Cardiac muscle cell (in vitro differentiated cells and primary cell): ENCODE results near the gene PCDHB14. TPM values are rescaled to one million over a fixed set of nuclear protein-coding genes. Genes with fewer than 3 reads are reported as not detected.

Experiments used
- DNase-seq, 2 donors: peaks; one replicate each; pipeline versions ENCODE4 v3.0.0 to v3.0.0-alpha.2; 2010 to 2017; ENCODE audit warnings: low read depth in 1 of 2, low spot score in 1 of 2
- H3K27ac ChIP-seq: fragments of 200-600 bp; sonication (generic); 2 replicates; pipeline ENCODE4 v1.5.1; 2016
- H3K27me3 ChIP-seq: fragments of 200-600 bp; sonication (generic); 2 replicates; pipeline ENCODE4 v1.6.0; 2016; ENCODE audit warnings: control low read depth
- H3K36me3 ChIP-seq: fragments of 200-600 bp; sonication (generic); 2 replicates; pipeline ENCODE4 v1.5.1; 2016; ENCODE audit warnings: control low read depth
- H3K4me1 ChIP-seq: fragments of 200-600 bp; sonication (generic); 2 replicates; pipeline ENCODE4 v1.8.1; 2017; ENCODE audit warnings: low read depth, mild to moderate bottlenecking, mixed run types
- H3K4me3 ChIP-seq: fragments of 200-600 bp; sonication (generic); 2 replicates; pipeline ENCODE4 v1.5.1; 2016; ENCODE audit warnings: mild to moderate bottlenecking
- H3K9me3 ChIP-seq: fragments of 200-600 bp; sonication (generic); 2 replicates; pipeline ENCODE4 v1.5.1; 2017; ENCODE audit warnings: low read depth, mild to moderate bottlenecking, control low read depth
- polyA plus RNA-seq: library from polyadenylated mRNA; unstranded; fragments of >200 nt; fragmentation: Nextera tagmentation; extraction: Ambion mirVana; gene quantifications from 2 replicates; pipeline ENCODE4 v1.2.1, GENCODE V29; 2016
- total RNA-seq: library from RNA; depleted of rRNA; stranded (reverse); fragments of >200 nt; gene quantifications from 2 replicates; pipeline ENCODE4 v1.2.3, GENCODE V29; 2016
- TF ChIP-seq, protein P1 (sequence below): IDR thresholded peaks from 2 replicates; pipeline ENCODE4 v1.5.1; 2012; ENCODE audit warnings: low read depth, mild to moderate bottlenecking, low read length

Gene PCDHB14
- total and polyA plus RNA-seq, 2 experiments from 2014 or later, result 11.8 to 17.3 TPM

DNA sequence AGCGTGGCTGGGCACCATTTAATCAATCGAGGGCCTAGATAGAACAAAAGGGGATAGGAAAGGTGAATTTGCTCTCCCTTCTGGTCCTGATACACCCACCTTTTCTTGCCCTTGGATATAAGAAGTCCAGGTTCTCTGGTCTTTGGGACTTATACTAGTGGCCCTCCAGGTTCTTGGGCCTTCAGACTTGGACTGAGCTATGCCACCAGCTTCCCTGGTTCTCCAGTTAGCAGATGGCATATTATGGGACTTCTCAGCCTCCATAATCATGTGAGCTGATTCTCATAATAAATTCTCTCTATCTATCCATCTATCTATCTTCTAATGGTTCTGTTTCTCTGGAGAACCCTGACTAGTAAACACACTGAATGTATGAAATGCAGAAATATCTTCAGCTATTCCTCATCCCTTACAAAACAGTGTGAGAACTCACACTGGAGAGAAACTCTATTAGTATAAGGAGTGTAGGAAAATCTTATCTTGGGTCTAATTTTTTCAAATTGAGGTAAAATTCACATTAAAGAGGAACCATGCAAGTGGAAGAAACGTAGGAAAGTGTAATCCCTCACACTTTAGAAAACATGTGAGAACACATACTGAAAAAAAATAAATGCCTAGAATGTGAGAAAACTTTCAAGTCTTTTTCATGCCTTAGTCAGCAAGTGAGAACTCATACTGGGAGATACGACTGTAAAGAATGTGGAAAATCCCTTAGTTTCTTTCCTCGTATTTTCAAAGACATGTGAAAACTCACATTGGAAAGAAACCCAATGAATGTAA lies 37.5 kb downstream of the PCDHB14 start:
- no peaks in the 10 kb centered on the region for H3K36me3 ChIP-seq
- TF ChIP-seq, protein P1, sequence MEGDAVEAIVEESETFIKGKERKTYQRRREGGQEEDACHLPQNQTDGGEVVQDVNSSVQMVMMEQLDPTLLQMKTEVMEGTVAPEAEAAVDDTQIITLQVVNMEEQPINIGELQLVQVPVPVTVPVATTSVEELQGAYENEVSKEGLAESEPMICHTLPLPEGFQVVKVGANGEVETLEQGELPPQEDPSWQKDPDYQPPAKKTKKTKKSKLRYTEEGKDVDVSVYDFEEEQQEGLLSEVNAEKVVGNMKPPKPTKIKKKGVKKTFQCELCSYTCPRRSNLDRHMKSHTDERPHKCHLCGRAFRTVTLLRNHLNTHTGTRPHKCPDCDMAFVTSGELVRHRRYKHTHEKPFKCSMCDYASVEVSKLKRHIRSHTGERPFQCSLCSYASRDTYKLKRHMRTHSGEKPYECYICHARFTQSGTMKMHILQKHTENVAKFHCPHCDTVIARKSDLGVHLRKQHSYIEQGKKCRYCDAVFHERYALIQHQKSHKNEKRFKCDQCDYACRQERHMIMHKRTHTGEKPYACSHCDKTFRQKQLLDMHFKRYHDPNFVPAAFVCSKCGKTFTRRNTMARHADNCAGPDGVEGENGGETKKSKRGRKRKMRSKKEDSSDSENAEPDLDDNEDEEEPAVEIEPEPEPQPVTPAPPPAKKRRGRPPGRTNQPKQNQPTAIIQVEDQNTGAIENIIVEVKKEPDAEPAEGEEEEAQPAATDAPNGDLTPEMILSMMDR, result no peak
- peak; percentile 3 for DNase-seq
- no peaks in the 10 kb centered on the region for H3K27me3 ChIP-seq
- no peaks in the 10 kb centered on the region for H3K4me1 ChIP-seq
- H3K27ac ChIP-seq, result no peak overlapping the region
- H3K9me3 ChIP-seq, result peaks cover 10% of the 10 kb centered on the region
- H3K4me3 ChIP-seq, result no peak overlapping the region

DNA sequence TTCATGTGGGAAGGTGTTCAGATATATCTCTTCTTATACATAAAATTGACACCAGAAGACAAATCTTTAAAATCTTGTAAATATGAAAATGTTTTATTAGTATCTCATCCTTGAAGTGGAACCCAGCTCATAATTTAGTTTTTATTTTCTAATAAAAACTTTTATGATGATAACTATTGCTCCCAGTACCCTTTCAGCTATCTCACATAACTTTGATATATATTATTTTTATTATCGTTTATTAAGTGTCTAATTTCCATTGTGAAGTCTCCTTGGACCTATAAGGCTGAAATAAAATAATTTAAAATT lies 38.0 kb downstream of the PCDHB14 start:
- Histone ChIP-seq H3K36me3 (no peaks in the 10 kb centered on the region), H3K4me3 (no peak overlapping the region), H3K4me1 (no peaks in the 10 kb centered on the region), H3K27me3 (no peaks in the 10 kb centered on the region), H3K27ac (no peak overlapping the region), H3K9me3 (peaks cover 10% of the 10 kb centered on the region)
- DNase-seq, result no peak
- TF ChIP-seq, protein P1, result no peak

DNA sequence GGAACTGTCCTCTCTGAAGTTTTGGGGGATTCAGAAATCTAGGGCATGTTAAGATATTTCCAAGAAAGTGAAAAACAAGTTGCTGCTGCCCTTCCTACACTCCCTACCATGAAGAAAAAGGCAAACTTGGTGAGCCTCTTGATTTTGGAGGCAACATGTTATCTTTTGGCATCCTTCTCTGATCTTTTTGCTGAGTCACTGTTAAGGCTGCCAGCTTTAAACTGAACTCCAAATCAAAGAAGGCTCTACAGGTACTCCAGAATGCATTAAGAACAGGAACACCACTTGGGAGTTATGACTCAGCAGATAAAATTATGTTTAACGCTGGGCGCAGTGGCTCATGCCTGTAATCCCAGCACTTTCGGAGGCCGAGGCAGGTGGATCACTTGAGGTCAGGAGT lies 46.1 kb downstream of the PCDHB14 start:
- TF ChIP-seq, protein P1, result no peak
- Histone ChIP-seq H3K9me3 (peaks cover 3% of the 10 kb centered on the region), H3K4me1 (no peaks in the 10 kb centered on the region), H3K4me3 (no peak overlapping the region), H3K27me3 (no peaks in the 10 kb centered on the region), H3K36me3 (no peaks in the 10 kb centered on the region), H3K27ac (no peak overlapping the region)
- DNase-seq, result no peak

DNA sequence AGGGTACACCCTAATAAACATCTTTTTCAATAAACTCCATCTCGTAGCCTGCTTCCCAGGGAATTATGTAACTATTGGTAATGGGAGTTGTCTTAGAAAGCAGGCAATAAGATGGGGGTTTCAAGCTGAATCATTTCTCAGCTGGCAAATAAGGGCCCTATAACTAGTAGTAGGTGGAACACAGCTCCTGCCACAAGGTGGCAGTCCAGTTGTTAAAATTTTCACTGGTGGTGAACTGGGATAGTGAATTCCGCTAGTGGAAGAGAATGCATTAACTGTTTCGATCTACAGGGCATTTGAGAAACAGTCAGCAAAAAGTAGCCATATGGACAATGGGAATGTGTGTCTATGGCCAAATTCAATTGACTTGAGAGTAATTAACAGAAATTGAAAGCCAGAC lies 49.8 kb downstream of the PCDHB14 start:
- Histone ChIP-seq H3K4me3 (no peak overlapping the region), H3K27me3 (no peaks in the 10 kb centered on the region), H3K4me1 (no peaks in the 10 kb centered on the region), H3K27ac (no peak overlapping the region), H3K36me3 (no peaks in the 10 kb centered on the region), H3K9me3 (no peaks in the 10 kb centered on the region)
- TF ChIP-seq, protein P1, result no peak
- DNase-seq, result no peak

Other genes starting within 250 kb of the PCDHB14 start
Only the 30 nearest of the 36 such genes appear.
- gene PCDHB1, start 172.0 kb upstream of the PCDHB14 start, total RNA-seq, result 0.03 and 0.07 TPM in 2 replicates
- gene PCDHB1, start 172.0 kb upstream of the PCDHB14 start, polyA plus RNA-seq, result not detected in 2 replicates
- gene PCDHB2, start 128.7 kb upstream of the PCDHB14 start, total RNA-seq, result 43.9 and 51.5 TPM in 2 replicates
- gene PCDHB2, start 128.7 kb upstream of the PCDHB14 start, polyA plus RNA-seq, result 25.0 and 31.2 TPM in 2 replicates
- 5.6 and 8.9 TPM in 2 replicates for gene PCDHB3, start 122.9 kb upstream of the PCDHB14 start, total RNA-seq
- gene PCDHB3, start 122.9 kb upstream of the PCDHB14 start, polyA plus RNA-seq, result 0.34 and 1.2 TPM in 2 replicates
- gene PCDHB4, start 101.5 kb upstream of the PCDHB14 start, total RNA-seq, result 2.6 and 5.2 TPM in 2 replicates
- gene PCDHB4, start 101.5 kb upstream of the PCDHB14 start, polyA plus RNA-seq, result 0.75 and 2.4 TPM in 2 replicates
- gene PCDHB5, start 88.1 kb upstream of the PCDHB14 start, total RNA-seq, result 27.5 and 72.8 TPM in 2 replicates
- 10.1 and 30.0 TPM in 2 replicates for gene PCDHB5, start 88.1 kb upstream of the PCDHB14 start, polyA plus RNA-seq
- gene PCDHB6, start 73.3 kb upstream of the PCDHB14 start, total RNA-seq, result 1.7 and 2.1 TPM in 2 replicates
- 0.26 and 0.37 TPM in 2 replicates for gene PCDHB6, start 73.3 kb upstream of the PCDHB14 start, polyA plus RNA-seq
- gene PCDHB7, start 50.7 kb upstream of the PCDHB14 start, total RNA-seq, result 1.1 and 2.3 TPM in 2 replicates
- 0.40 and 1.0 TPM in 2 replicates for gene PCDHB7, start 50.7 kb upstream of the PCDHB14 start, polyA plus RNA-seq
- 17.2 and 20.8 TPM in 2 replicates for gene PCDHB8, start 45.6 kb upstream of the PCDHB14 start, total RNA-seq
- gene PCDHB8, start 45.6 kb upstream of the PCDHB14 start, polyA plus RNA-seq, result 6.2 and 8.7 TPM in 2 replicates
- 4.8 and 6.3 TPM in 2 replicates for gene PCDHB16, start 41.0 kb upstream of the PCDHB14 start, total RNA-seq
- gene PCDHB16, start 41.0 kb upstream of the PCDHB14 start, polyA plus RNA-seq, result 1.6 and 2.7 TPM in 2 replicates
- 7.4 and 7.9 TPM in 2 replicates for gene PCDHB9, start 36.2 kb upstream of the PCDHB14 start, total RNA-seq
- gene PCDHB9, start 36.2 kb upstream of the PCDHB14 start, polyA plus RNA-seq, result 2.5 and 2.9 TPM in 2 replicates
- gene PCDHB10, start 31.0 kb upstream of the PCDHB14 start, total RNA-seq, result 8.8 and 10.9 TPM in 2 replicates
- 7.8 and 9.0 TPM in 2 replicates for gene PCDHB10, start 31.0 kb upstream of the PCDHB14 start, polyA plus RNA-seq
- 4.7 and 8.6 TPM in 2 replicates for gene PCDHB11, start 23.7 kb upstream of the PCDHB14 start, total RNA-seq
- gene PCDHB11, start 23.7 kb upstream of the PCDHB14 start, polyA plus RNA-seq, result 2.4 and 3.1 TPM in 2 replicates
- 9.5 and 17.7 TPM in 2 replicates for gene PCDHB12, start 14.6 kb upstream of the PCDHB14 start, total RNA-seq
- gene PCDHB12, start 14.6 kb upstream of the PCDHB14 start, polyA plus RNA-seq, result 2.1 and 3.5 TPM in 2 replicates
- 7.8 and 8.4 TPM in 2 replicates for gene PCDHB13, start 9.4 kb upstream of the PCDHB14 start, total RNA-seq
- gene PCDHB13, start 9.4 kb upstream of the PCDHB14 start, polyA plus RNA-seq, result 1.3 and 3.1 TPM in 2 replicates
- 21.3 and 32.4 TPM in 2 replicates for gene PCDHB15, start 22.1 kb downstream of the PCDHB14 start, total RNA-seq
- 13.3 and 19.3 TPM in 2 replicates for gene PCDHB15, start 22.1 kb downstream of the PCDHB14 start, polyA plus RNA-seq
- 0.42 TPM in 1 of 2 replicates, not detected in the other for gene SLC25A2, start 80.7 kb downstream of the PCDHB14 start, total RNA-seq
- gene SLC25A2, start 80.7 kb downstream of the PCDHB14 start, polyA plus RNA-seq, result not detected in 2 replicates
- gene TAF7, start 97.4 kb downstream of the PCDHB14 start, total RNA-seq, result 93.8 and 124 TPM in 2 replicates
- gene TAF7, start 97.4 kb downstream of the PCDHB14 start, polyA plus RNA-seq, result 165 and 215 TPM in 2 replicates
- 1.7 and 2.3 TPM in 2 replicates for gene PCDHGA1, start 107.2 kb downstream of the PCDHB14 start, total RNA-seq
- 0.40 and 1.2 TPM in 2 replicates for gene PCDHGA1, start 107.2 kb downstream of the PCDHB14 start, polyA plus RNA-seq
- 0.95 and 1.8 TPM in 2 replicates for gene PCDHGA2, start 115.4 kb downstream of the PCDHB14 start, total RNA-seq
- gene PCDHGA2, start 115.4 kb downstream of the PCDHB14 start, polyA plus RNA-seq, result 0.18 and 1.1 TPM in 2 replicates
- 1.5 and 3.2 TPM in 2 replicates for gene PCDHGA3, start 120.5 kb downstream of the PCDHB14 start, total RNA-seq
- 1.4 and 2.2 TPM in 2 replicates for gene PCDHGA3, start 120.5 kb downstream of the PCDHB14 start, polyA plus RNA-seq
- 1.8 and 3.7 TPM in 2 replicates for gene PCDHGB1, start 126.8 kb downstream of the PCDHB14 start, total RNA-seq
- gene PCDHGB1, start 126.8 kb downstream of the PCDHB14 start, polyA plus RNA-seq, result 0.32 and 0.46 TPM in 2 replicates
- 1.5 and 1.8 TPM in 2 replicates for gene PCDHGA4, start 131.7 kb downstream of the PCDHB14 start, total RNA-seq
- gene PCDHGA4, start 131.7 kb downstream of the PCDHB14 start, polyA plus RNA-seq, result 0.20 and 0.32 TPM in 2 replicates
- gene PCDHGB2, start 136.7 kb downstream of the PCDHB14 start, total RNA-seq, result 2.7 and 3.0 TPM in 2 replicates
- 1.0 and 2.8 TPM in 2 replicates for gene PCDHGB2, start 136.7 kb downstream of the PCDHB14 start, polyA plus RNA-seq
- 1.1 and 1.2 TPM in 2 replicates for gene PCDHGA5, start 140.8 kb downstream of the PCDHB14 start, total RNA-seq
- gene PCDHGA5, start 140.8 kb downstream of the PCDHB14 start, polyA plus RNA-seq, result 0.09 TPM in 1 of 2 replicates, not detected in the other
- 0.71 and 1.2 TPM in 2 replicates for gene PCDHGB3, start 146.9 kb downstream of the PCDHB14 start, total RNA-seq
- gene PCDHGB3, start 146.9 kb downstream of the PCDHB14 start, polyA plus RNA-seq, result 0.27 TPM in 1 of 2 replicates, not detected in the other
- 0.66 and 0.88 TPM in 2 replicates for gene PCDHGA6, start 150.5 kb downstream of the PCDHB14 start, total RNA-seq
- gene PCDHGA6, start 150.5 kb downstream of the PCDHB14 start, polyA plus RNA-seq, result not detected in 2 replicates
- gene PCDHGA7, start 159.4 kb downstream of the PCDHB14 start, total RNA-seq, result 1.0 and 1.2 TPM in 2 replicates
- gene PCDHGA7, start 159.4 kb downstream of the PCDHB14 start, polyA plus RNA-seq, result 0.20 TPM in 1 of 2 replicates, not detected in the other
- 17.4 and 23.5 TPM in 2 replicates for gene PCDHGB4, start 164.4 kb downstream of the PCDHB14 start, total RNA-seq
- gene PCDHGB4, start 164.4 kb downstream of the PCDHB14 start, polyA plus RNA-seq, result 9.9 and 12.5 TPM in 2 replicates
- gene PCDHGA8, start 169.3 kb downstream of the PCDHB14 start, total RNA-seq, result 2.3 and 2.5 TPM in 2 replicates
- 0.37 and 1.0 TPM in 2 replicates for gene PCDHGA8, start 169.3 kb downstream of the PCDHB14 start, polyA plus RNA-seq
- 1.2 and 2.6 TPM in 2 replicates for gene PCDHGB5, start 174.6 kb downstream of the PCDHB14 start, total RNA-seq
- 0.66 TPM in 1 of 2 replicates, not detected in the other for gene PCDHGB5, start 174.6 kb downstream of the PCDHB14 start, polyA plus RNA-seq